ENCODE measurements around the gene ENPP4. TPM values are rescaled to one million over a fixed set of nuclear protein-coding genes. Genes with fewer than 3 reads are reported as not detected.

ENPP4 gene
- total RNA-seq, 1 donor from 2014 or later: 4.8 TPM

DNA sequence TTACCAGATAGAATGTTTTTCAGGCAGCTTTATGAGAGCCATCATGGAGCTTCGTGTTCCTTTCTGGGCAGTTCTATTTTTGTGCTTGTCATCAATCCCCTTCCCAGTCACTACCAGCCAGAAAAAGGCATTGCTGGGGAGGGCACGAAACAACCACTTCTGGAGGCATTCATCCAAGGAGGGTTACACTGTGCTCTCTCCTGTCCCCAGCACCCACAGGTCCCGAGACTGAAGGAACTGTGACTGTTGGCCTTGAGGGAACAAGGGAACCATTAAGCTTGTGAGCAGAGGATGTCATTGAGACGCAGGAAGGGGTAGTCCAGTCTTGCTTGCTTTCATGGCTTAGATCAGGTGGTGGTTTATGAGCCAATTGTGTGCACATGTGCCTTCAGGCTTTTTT lies 61.1 kb downstream of the ENPP4 start:
- Mint-ChIP-seq H3K4me3 (no peak overlapping the region), H3K4me1 (no peaks in the 10 kb centered on the region), H3K36me3 (no peaks in the 10 kb centered on the region), H3K27ac (no peak overlapping the region), H3K9me3 (no peaks in the 10 kb centered on the region), H3K27me3 (ENCODE audit: low read depth) (peaks cover 7% of the 10 kb centered on the region)
- DNase-seq (ENCODE audit: low spot score in 2 of 2, unreplicated experiment in 2 of 2): no peak
- no peak for TF ChIP-seq CTCF (IDR thresholded peaks at IDR 0.05; ENCODE audit: unreplicated experiment)

GRCh38 chr6:46191961-46192360 lies 62.2 kb downstream of the ENPP4 start:
- Mint-ChIP-seq H3K9me3 (no peaks in the 10 kb centered on the region), H3K4me1 (no peaks in the 10 kb centered on the region), H3K27me3 (ENCODE audit: low read depth) (peaks cover 7% of the 10 kb centered on the region), H3K36me3 (no peaks in the 10 kb centered on the region), H3K27ac (no peak overlapping the region), H3K4me3 (no peak overlapping the region)
- TF ChIP-seq CTCF (IDR thresholded peaks at IDR 0.05; ENCODE audit: unreplicated experiment): no peak
- no peak for DNase-seq (ENCODE audit: low spot score in 2 of 2, unreplicated experiment in 2 of 2)

Other genes starting within 250 kb of the ENPP4 start
- 1.8 to 2.4 TPM (median 2.1 TPM) in 3 replicates for gene CLIC5, start 114.1 kb upstream of the ENPP4 start, total RNA-seq
- gene ENPP5, start 41.0 kb downstream of the ENPP4 start, total RNA-seq: 7.4 to 8.7 TPM (median 7.7 TPM) in 3 replicates

Measured in mesothelial cell of epicardium (in vitro differentiated cells).